Breast epithelium (tissue), 3 donors: Measurements from ENCODE around the gene IL18RAP.

Source experiments
- CTCF ChIP-seq, 3 donors: fragments of 450-650 bp; IDR thresholded peaks; one replicate each; pipeline ENCODE4 v1.5.1; 2016 to 2017; ENCODE audit warnings: antibody characterized with exemption in 3 of 3, mild to moderate bottlenecking in 3 of 3, moderate library complexity in 3 of 3
- POLR2A ChIP-seq: fragments of 450-650 bp; IDR thresholded peaks from one replicate; pipeline ENCODE4 v1.6.1; 2016; ENCODE audit warnings: antibody characterized with exemption, mild to moderate bottlenecking, moderate library complexity
- POLR2AphosphoS5 ChIP-seq, 3 donors: sonication (generic); formaldehyde crosslinking; IDR thresholded peaks; one replicate each; pipeline ENCODE4 v1.6.1; 2017; ENCODE audit warnings: antibody characterized with exemption in 3 of 3

- TF ChIP-seq CTCF (IDR thresholded peaks at IDR 0.05) (no peak), POLR2A (no peak), POLR2AphosphoS5 (IDR thresholded peaks at IDR 0.05) (no peak)
Measured at GRCh38 chr2:102483086-102483485, 60.1 kb downstream of the IL18RAP start.
